GM12891 (cell line): ENCODE results near the gene ZNF217.
"Not testable (repeated sequence)": the region's sequence is repeated elsewhere in the genome, so short reads cannot be mapped to it uniquely, and the experiment has no call there.

Source experiments
- POLR2A ChIP-seq: IDR thresholded peaks from 2 replicates; pipeline ENCODE4 v1.6.1; 2011; ENCODE audit warnings: low read depth, low read length, control low read depth
- POLR2AphosphoS5 ChIP-seq: IDR thresholded peaks from 2 replicates; pipeline ENCODE4 v1.6.1; 2011; ENCODE audit warnings: low read depth, low read length, control low read depth
- POU2F2 ChIP-seq: IDR thresholded peaks from 2 replicates; pipeline ENCODE4 v1.6.1; 2011; ENCODE audit warnings: low read depth, mild to moderate bottlenecking, control low read depth, low read length, moderate library complexity
- TAF1 ChIP-seq: IDR thresholded peaks from 2 replicates; pipeline ENCODE4 v1.6.1; 2011; ENCODE audit warnings: low read depth, low read length, control low read depth

DNA sequence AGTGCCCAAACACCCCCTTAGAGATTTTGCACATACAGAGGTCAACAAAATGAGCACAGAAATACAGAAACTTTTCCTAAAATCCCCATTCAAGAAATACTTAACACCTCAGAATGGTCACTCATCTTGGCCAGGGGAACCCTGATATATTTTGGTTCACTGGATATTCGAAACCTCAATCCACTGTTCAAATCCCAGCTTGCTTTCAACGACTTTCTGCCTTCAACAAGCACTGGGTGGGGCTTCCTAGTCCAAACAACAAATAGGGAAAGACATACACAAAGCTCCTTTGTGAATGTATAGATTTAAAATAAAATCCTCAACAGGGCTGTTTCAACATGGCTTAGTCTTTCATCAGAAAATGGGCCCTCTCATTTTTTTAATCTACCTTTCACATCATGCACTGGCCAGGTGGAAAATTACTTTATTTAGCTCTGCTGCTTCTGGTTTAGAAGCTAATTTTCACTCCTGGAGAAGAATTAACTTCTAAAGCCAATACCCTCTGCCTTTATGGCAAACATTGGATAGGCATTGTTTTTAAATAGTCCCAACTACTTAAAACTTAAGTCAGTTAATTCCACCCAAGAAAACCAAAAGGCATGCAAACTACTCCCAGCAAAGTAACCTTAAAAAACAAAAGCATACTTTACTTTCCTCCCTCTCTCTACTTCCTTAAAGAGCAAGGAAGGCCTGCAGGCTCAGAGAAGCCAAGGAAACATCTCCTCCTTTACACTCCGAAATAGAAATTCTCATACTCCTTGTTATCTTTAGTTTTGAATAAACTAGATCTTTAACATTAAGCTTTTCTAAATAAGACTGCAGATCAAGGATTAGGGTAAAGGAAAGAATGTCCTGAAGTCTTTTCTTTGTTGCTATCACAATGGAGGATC, 9.7 kb downstream of the ZNF217 start:
- not testable (repeated sequence) for TF ChIP-seq TAF1, POLR2AphosphoS5, POLR2A, POU2F2
